A549 (cell line): ENCODE results near the gene MXI1. TPM values are rescaled to one million over a fixed set of nuclear protein-coding genes. Genes with fewer than 3 reads are reported as not detected.

Experiments
- ATAC-seq, 2 experiments: fragments of 200-7000 bp in 1 of 2; fragments of >200 bp in 1 of 2; cut with Nextera tagmentation in 1 of 2; cut with Tn5 transposase in 1 of 2; 3 replicates each; pipeline versions ENCODE4 v1.8.0 to v1.9.1; 2018 to 2020; ENCODE audit warnings: mild to moderate bottlenecking in 1 of 2, moderate library complexity in 1 of 2
- CTCF ChIA-PET: fragments of 300-600 bp; sonication (Branson Sonifier 250); formaldehyde crosslinking; extraction: SDS; loops from one replicate; lab custom pipeline; 2021; ENCODE audit warnings: antibody characterized with exemption, inconsistent platforms; lab: Yijun Ruan, JAX
- POLR2A ChIA-PET: fragments of 350-600 bp; formaldehyde crosslinking; extraction: SDS; loops from one replicate; lab custom pipeline; 2021; ENCODE audit warnings: antibody characterized with exemption, inconsistent platforms; lab: Yijun Ruan, JAX
- DNase-seq, 2 experiments: peaks; one replicate each; pipeline versions ENCODE4 v3.0.0 to v3.0.0-alpha.2; 2011 to 2016; ENCODE audit warnings: low read depth in 1 of 2, low spot score in 1 of 2
- FAIRE-seq: peaks from 2 replicates; lab custom pipeline; 2011; peaks lifted over from hg19 to GRCh38; lab: Jason Lieb, UNC
- H3K27ac ChIP-seq, 2 experiments: fragments of >200 bp; sonication (Bioruptor Twin); formaldehyde crosslinking; 3 replicates each; pipeline ENCODE4 v1.5.1; 2016 to 2017
- H3K4me1 ChIP-seq: fragments of >200 bp; sonication (Bioruptor Twin); formaldehyde crosslinking; 3 replicates; pipeline ENCODE4 v1.6.1; 2016
- H3K4me2 ChIP-seq: fragments of >200 bp; sonication (Bioruptor Twin); formaldehyde crosslinking; 3 replicates; pipeline ENCODE4 v1.6.1; 2016
- H3K4me3 ChIP-seq: fragments of >200 bp; sonication (Bioruptor Twin); formaldehyde crosslinking; 3 replicates; pipeline ENCODE4 v1.5.1; 2016
- H3K9me3 ChIP-seq: fragments of >200 bp; sonication (Bioruptor Twin); formaldehyde crosslinking; 3 replicates; pipeline ENCODE4 v1.6.1; 2016
- HEYL ChIP-seq: fragments of 250-450 bp; sonication (Bioruptor Pico); IDR thresholded peaks from 2 replicates; pipeline ENCODE4 v1.8.0; 2021; ENCODE audit warnings: mild to moderate bottlenecking, moderate library complexity
- MAFK ChIP-seq: fragments of 450-650 bp; IDR thresholded peaks from 2 replicates; pipeline ENCODE4 v1.6.1; 2014; ENCODE audit not compliant: partially characterized antibody
- PHF8 ChIP-seq: fragments of 200-600 bp; sonication (generic); IDR thresholded peaks from 2 replicates; pipeline ENCODE4 v1.6.1; 2016; ENCODE audit warnings: low read depth, mild to moderate bottlenecking, antibody characterized with exemption, moderate library complexity, borderline replicate concordance
- POLR2AphosphoS2 ChIP-seq: conservative IDR thresholded peaks from 2 replicates; pipeline ENCODE4 v1.6.1; 2012; ENCODE audit warnings: low read length, improper control_type of control experiment, inconsistent platforms
- RNF2 ChIP-seq: fragments of 200-600 bp; sonication (generic); IDR thresholded peaks from 2 replicates; pipeline ENCODE4 v1.6.1; 2016; ENCODE audit warnings: low read depth, mild to moderate bottlenecking, antibody characterized with exemption, moderate library complexity, borderline replicate concordance
- TP53 ChIP-seq: fragments of 250-450 bp; sonication (Bioruptor Pico); IDR thresholded peaks from 2 replicates; pipeline ENCODE4 v1.5.0; 2021; ENCODE audit warnings: mild to moderate bottlenecking, moderate library complexity
- WGBS: methylation state at CpG from one replicate; pipeline ENCODE4 v1.1.6; 2017; ENCODE audit errors: missing lambda C conversion rate; 5-methylcytosine and 5-hydroxymethylcytosine counted together
- polyA plus RNA-seq, 4 experiments: library from polyadenylated mRNA; depleted of rRNA in 3 of 4; stranded (reverse); fragments of >200 nt; fragmentation: RNase III in 1 of 4; extraction: RNeasy Plus Mini Kit Qiagen cat#74134 plus additional on column Dnase treatment in 1 of 4; gene quantifications; 2 replicates in 3 of 4; 3 replicates in 1 of 4; pipeline ENCODE4 v1.2.3, GENCODE V29; 2011 to 2017
- TF ChIP-seq, protein P1 (sequence below): IDR thresholded peaks from 2 replicates; pipeline ENCODE4 v1.6.1; 2012
- TF ChIP-seq, protein P2 (sequence below): fragments of 450-650 bp; IDR thresholded peaks from 2 replicates; pipeline ENCODE4 v1.6.1; 2014; ENCODE audit warnings: antibody characterized with exemption
- TF ChIP-seq, protein P3 (sequence below): fragments of 200-600 bp; sonication (generic); IDR thresholded peaks from 2 replicates; pipeline ENCODE4 v1.6.1; 2016; ENCODE audit warnings: antibody characterized with exemption, mild to moderate bottlenecking, moderate library complexity
- TF ChIP-seq, protein P4 (sequence below): fragments of >200 bp; sonication (Bioruptor Twin); formaldehyde crosslinking; IDR thresholded peaks from 3 replicates; pipeline ENCODE4 v1.6.1; 2016

The MXI1 gene
- polyA plus RNA-seq, 2 of the 4 experiments (the other 2 are of a cell fraction): 7.1 to 15.7 TPM

DNA sequence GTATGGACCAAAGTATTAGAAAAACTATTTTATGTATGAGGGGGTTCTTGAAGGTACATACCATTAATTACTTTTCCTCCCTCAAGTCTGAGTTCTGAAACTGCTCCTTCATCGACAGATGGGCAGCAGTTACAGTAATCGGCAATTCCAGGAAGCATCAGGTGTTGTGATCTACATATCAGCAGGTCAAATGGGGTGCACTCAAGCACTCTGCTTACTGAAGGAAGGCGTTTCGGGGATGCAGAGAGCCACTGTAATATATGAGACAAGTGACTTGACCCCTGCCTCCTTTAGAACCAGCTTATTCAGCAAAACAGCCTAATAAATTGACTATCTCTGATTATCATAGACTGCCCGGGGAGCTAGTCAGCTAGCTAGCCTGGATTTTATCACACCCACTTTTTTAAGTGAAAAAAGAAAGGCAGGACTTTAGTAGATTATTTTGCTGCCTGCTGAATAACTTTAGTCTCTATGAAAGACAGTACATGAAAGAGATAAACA is 93.1 kb downstream of the MXI1 start:
- ChIA-PET CTCF (interaction anchor here (1.1 to 1.4 kb wide), 3 partner anchors 21 to 246 kb away, joined by 3 to 4 read pairs (median 4); no protein-coding TSS in a partner anchor), POLR2A (no interaction called here)
- DNase-seq (no peak), ATAC-seq (no peak)
- TF ChIP-seq RNF2 (no peak), MAFK (peak; percentile 61)
- TF ChIP-seq, protein P1, sequence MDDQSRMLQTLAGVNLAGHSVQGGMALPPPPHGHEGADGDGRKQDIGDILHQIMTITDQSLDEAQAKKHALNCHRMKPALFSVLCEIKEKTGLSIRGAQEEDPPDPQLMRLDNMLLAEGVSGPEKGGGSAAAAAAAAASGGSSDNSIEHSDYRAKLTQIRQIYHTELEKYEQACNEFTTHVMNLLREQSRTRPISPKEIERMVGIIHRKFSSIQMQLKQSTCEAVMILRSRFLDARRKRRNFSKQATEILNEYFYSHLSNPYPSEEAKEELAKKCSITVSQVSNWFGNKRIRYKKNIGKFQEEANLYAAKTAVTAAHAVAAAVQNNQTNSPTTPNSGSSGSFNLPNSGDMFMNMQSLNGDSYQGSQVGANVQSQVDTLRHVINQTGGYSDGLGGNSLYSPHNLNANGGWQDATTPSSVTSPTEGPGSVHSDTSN: no peak
- TF ChIP-seq, protein P2, sequence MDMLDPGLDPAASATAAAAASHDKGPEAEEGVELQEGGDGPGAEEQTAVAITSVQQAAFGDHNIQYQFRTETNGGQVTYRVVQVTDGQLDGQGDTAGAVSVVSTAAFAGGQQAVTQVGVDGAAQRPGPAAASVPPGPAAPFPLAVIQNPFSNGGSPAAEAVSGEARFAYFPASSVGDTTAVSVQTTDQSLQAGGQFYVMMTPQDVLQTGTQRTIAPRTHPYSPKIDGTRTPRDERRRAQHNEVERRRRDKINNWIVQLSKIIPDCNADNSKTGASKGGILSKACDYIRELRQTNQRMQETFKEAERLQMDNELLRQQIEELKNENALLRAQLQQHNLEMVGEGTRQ: no peak
- TF ChIP-seq, all 56 proteins: peak for 1
- H3K4me2 ChIP-seq: no peak overlapping the region
- no peak overlapping the region for H3K4me3 ChIP-seq
- no peaks in the 10 kb centered on the region for H3K9me3 ChIP-seq
- H3K4me1 ChIP-seq: peaks cover 42% of the 10 kb centered on the region
- no peak overlapping the region for H3K27ac ChIP-seq
- no peak for FAIRE-seq
- 91% methylated on average over 5 of the region's 5 CpGs for WGBS

DNA sequence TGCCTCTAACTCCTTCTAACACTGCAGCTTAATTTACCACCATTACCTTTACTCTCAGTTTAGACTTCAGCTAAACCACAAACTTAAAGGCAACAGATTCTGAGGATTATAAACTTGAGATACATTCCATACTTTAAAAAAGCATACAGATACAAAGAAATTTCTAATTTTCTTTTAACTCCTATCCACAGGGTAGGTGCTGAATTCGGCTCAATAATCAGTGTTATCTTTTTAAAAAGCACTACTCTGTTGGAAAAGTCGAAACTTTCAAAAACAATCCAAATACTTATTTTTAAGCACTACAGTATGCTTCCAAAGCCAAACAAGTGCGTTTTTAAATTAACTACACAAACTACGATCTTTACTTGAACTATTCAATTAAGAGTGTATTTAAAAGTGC is 96.3 kb downstream of the MXI1 start:
- ChIA-PET CTCF (interaction anchor here (0.9 to 3.5 kb wide), 2 partner anchors 90 to 98 kb away, joined by 3 to 11 read pairs; no protein-coding TSS in a partner anchor), POLR2A (no interaction called here)
- H3K4me3 ChIP-seq: peak overlapping the region; percentile 93
- H3K4me2 ChIP-seq: peak overlapping the region; percentile 92
- H3K4me1 ChIP-seq: peaks cover 63% of the 10 kb centered on the region
- ATAC-seq (no peak), DNase-seq (no peak), FAIRE-seq (no peak)
- TF ChIP-seq HEYL (CRISPR knock-in tag): no peak
- TF ChIP-seq, protein P3, sequence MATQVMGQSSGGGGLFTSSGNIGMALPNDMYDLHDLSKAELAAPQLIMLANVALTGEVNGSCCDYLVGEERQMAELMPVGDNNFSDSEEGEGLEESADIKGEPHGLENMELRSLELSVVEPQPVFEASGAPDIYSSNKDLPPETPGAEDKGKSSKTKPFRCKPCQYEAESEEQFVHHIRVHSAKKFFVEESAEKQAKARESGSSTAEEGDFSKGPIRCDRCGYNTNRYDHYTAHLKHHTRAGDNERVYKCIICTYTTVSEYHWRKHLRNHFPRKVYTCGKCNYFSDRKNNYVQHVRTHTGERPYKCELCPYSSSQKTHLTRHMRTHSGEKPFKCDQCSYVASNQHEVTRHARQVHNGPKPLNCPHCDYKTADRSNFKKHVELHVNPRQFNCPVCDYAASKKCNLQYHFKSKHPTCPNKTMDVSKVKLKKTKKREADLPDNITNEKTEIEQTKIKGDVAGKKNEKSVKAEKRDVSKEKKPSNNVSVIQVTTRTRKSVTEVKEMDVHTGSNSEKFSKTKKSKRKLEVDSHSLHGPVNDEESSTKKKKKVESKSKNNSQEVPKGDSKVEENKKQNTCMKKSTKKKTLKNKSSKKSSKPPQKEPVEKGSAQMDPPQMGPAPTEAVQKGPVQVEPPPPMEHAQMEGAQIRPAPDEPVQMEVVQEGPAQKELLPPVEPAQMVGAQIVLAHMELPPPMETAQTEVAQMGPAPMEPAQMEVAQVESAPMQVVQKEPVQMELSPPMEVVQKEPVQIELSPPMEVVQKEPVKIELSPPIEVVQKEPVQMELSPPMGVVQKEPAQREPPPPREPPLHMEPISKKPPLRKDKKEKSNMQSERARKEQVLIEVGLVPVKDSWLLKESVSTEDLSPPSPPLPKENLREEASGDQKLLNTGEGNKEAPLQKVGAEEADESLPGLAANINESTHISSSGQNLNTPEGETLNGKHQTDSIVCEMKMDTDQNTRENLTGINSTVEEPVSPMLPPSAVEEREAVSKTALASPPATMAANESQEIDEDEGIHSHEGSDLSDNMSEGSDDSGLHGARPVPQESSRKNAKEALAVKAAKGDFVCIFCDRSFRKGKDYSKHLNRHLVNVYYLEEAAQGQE: peak; percentile 52; the same call in 1 of the 2 replicates
- no peak for TF ChIP-seq TP53
- TF ChIP-seq, all 56 proteins: peak for 1
- peak overlapping the region; percentile 97 to 98 for H3K27ac ChIP-seq
- H3K9me3 ChIP-seq: no peaks in the 10 kb centered on the region
- 7% methylated on average over 4 of the region's 4 CpGs for WGBS

DNA sequence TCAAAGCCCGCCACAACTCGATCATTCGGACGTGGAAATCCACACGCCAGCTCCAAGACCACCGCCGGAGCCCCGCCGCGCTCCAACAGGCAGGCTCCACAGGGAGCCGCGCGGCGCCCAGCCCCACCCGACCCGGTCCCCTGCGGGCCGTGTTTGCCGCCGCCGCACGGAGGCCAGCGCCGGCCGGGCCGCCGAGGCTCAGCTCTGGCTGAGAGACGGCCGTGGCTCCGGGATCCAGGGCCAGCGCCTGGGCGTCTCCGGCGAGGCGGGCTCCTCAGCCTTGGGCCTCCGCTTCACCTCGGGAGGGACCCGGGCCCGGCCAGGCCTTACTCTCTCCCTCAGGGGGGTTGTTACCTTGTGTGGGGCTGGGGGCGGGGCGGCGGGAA is 97.0 kb downstream of the MXI1 start:
- 10% methylated on average over 2 of the region's 42 CpGs for WGBS
- ATAC-seq: peak; percentile 76 to 79
- CTCF ChIA-PET: interaction anchor here (1.1 to 7.4 kb wide), 10 partner anchors 81 to 336 kb away, joined by 3 to 65 read pairs (median 10); no protein-coding TSS in a partner anchor
- no peak for DNase-seq
- Histone ChIP-seq H3K4me1 (peaks cover 59% of the 10 kb centered on the region), H3K4me3 (peak overlapping the region; percentile 93), H3K4me2 (peak overlapping the region; percentile 92), H3K27ac (peak overlapping the region; percentile 97 to 98), H3K9me3 (no peaks in the 10 kb centered on the region)
- FAIRE-seq: no peak
- TF ChIP-seq PHF8 (peak; percentile 69), POLR2AphosphoS2 (no peak)
- TF ChIP-seq, protein P4, sequence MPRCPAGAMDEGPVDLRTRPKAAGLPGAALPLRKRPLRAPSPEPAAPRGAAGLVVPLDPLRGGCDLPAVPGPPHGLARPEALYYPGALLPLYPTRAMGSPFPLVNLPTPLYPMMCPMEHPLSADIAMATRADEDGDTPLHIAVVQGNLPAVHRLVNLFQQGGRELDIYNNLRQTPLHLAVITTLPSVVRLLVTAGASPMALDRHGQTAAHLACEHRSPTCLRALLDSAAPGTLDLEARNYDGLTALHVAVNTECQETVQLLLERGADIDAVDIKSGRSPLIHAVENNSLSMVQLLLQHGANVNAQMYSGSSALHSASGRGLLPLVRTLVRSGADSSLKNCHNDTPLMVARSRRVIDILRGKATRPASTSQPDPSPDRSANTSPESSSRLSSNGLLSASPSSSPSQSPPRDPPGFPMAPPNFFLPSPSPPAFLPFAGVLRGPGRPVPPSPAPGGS: 0 out of 3 replicates have a peak, but pooled peaks have one; percentile 5
- POLR2A ChIA-PET: interaction anchor here (0.6 to 2.0 kb wide), 14 partner anchors 15 to 614 kb away, joined by 3 to 20 read pairs (median 6); partner anchors contain the start of genes BBIP1 and SHOC2
